ENCODE measurements around the gene MARCO.

- TF ChIP-seq ZNF274 (IDR thresholded peaks at IDR 0.05; ENCODE audit: low read depth, low read length) (no peak), SUZ12 (IDR thresholded peaks at IDR 0.05; ENCODE audit: extremely low read depth, insufficient read depth, insufficient read length) (no peak), YY1 (IDR thresholded peaks at IDR 0.05; ENCODE audit: insufficient read depth, insufficient read length) (no peak)
Observed at GRCh38 chr2:118983915-118984314, 41.9 kb downstream of the MARCO start.

Data from NT2/D1 (cell line).